GM12875 (cell line): Measurements from ENCODE around the gene ACSL3.

Source experiments
- H3K4me3 ChIP-seq: one replicate; pipeline ENCODE4 v1.5.1; 2011; ENCODE audit warnings: low read depth, low read length, control low read depth
- CTCF ChIP-seq: IDR thresholded peaks from 2 replicates; pipeline ENCODE4 v1.5.1; 2011; ENCODE audit warnings: low read depth, mild to moderate bottlenecking, control low read depth, inconsistent platforms, low read length, moderate library complexity, borderline replicate concordance; ENCODE audit not compliant: insufficient read depth

Gene ACSL3

GRCh38 chr2:222976521-222977061 lies 115.8 kb downstream of the ACSL3 start:
- TF ChIP-seq CTCF, result no peak

GRCh38 chr2:222977121-222977520 lies 116.3 kb downstream of the ACSL3 start:
- H3K4me3 ChIP-seq, result no peak overlapping the region
- no peak for TF ChIP-seq CTCF

More at GRCh38 chr2:222976521-222977061, 115.8 kb downstream of the ACSL3 start:
- H3K4me3 ChIP-seq, result no peak overlapping the region

GRCh38 chr2:222978850-222979249 lies 118.0 kb downstream of the ACSL3 start:
- no peak overlapping the region for H3K4me3 ChIP-seq
- no peak for TF ChIP-seq CTCF

- TF ChIP-seq CTCF, result no peak
- H3K4me3 ChIP-seq, result no peak overlapping the region
These were observed 118.6 kb downstream of the ACSL3 start for GRCh38 chr2:222979484-222979883.

GRCh38 chr2:222982010-222982908 lies 121.4 kb downstream of the ACSL3 start:
- TF ChIP-seq CTCF, result no peak

GRCh38 chr2:222982909-222983265 lies 122.1 kb downstream of the ACSL3 start:
- TF ChIP-seq CTCF, result no peak

More at GRCh38 chr2:222982010-222982908, 121.4 kb downstream of the ACSL3 start:
- H3K4me3 ChIP-seq, result no peak overlapping the region

GRCh38 chr2:222984908-222985307 lies 124.1 kb downstream of the ACSL3 start:
- H3K4me3 ChIP-seq, result no peak overlapping the region

More at GRCh38 chr2:222982909-222983265, 122.1 kb downstream of the ACSL3 start:
- H3K4me3 ChIP-seq, result no peak overlapping the region

More at GRCh38 chr2:222984908-222985307, 124.1 kb downstream of the ACSL3 start:
- TF ChIP-seq CTCF, result no peak
